Mucosa of gallbladder (tissue), 1 donor: ENCODE results near the gene MIA2. TPM values are rescaled to one million over a fixed set of nuclear protein-coding genes. Genes with fewer than 3 reads are reported as not detected.

ENCODE experiments used
- DNase-seq: peaks from one replicate; pipeline ENCODE4 v3.0.0-alpha.2; 2020; ENCODE audit warnings: low spot score
- total RNA-seq: library from RNA; stranded (reverse); gene quantifications from one replicate; pipeline ENCODE4 v1.2.1, GENCODE V29; 2021
- donor health status: DM: no; HTN: no; CAD: no.

Gene MIA2
- total RNA-seq, 1 donor from 2014 or later = 81.7 TPM

DNA sequence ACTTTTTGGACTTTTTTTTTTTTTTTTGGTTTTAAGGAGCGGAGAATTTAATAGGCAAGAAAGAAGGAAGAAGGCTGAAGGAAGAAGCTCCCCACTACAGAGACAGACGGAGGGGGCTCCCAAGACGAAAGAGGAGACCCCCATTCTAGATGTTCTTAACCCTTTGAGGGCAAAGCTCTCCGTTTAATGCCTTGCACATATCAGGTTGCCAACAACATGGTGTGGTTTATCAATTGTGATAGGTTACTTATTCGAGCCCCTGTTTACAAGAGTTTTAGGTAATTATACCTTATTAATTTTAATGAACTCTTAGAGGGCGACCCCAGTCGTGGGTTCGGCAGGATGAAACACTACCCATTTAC, 199.7 kb downstream of the MIA2 start:
- no peak for DNase-seq

DNA sequence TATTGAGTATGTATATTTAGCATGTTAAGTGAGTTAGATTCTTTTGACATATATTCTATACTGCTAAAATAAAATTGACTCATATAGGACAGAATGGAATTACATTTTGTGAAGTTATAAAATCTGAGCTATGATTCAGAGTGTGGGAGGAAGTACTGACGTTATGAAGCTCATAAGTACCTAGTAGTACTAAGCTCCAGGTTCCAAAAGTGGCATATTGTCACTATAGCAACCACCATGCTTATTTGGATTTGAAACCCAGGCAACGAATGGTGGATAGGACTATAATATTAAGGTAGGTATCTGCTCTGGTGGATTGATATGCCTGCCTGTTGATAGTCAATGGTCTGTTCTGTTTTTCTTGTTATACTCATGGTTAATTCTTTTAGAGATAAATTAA, 200.7 kb downstream of the MIA2 start:
- DNase-seq = no peak

DNA sequence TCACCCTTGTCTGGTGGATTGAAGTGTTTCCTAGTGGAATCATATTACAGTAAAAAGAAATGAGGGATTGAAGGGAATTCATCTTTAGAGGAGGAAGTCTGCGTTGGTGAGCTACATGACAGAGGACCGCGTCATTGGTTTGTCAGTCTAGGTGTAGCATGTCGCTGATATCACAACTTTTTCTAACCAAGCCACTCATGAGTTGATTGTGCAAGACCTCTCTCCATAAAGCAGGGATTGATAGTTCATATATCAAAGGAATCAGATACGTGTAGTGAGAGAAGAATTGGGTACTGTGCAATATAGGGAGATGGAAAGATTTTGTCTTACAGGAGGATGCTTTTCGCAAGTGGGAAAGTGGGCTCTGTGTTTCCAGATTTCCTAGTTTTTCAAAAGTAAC, 201.5 kb downstream of the MIA2 start:
- no peak for DNase-seq

Other genes starting within 250 kb of the MIA2 start
- gene SEC23A, start 130.7 kb upstream of the MIA2 start, total RNA-seq = 72.3 TPM
- 9.4 TPM for gene GEMIN2, start 119.6 kb upstream of the MIA2 start, total RNA-seq
- gene TRAPPC6B, start 63.6 kb upstream of the MIA2 start, total RNA-seq = 17.4 TPM
- 60.1 TPM for gene PNN, start 58.7 kb upstream of the MIA2 start, total RNA-seq
- 10.6 TPM for gene FBXO33, start 198.5 kb downstream of the MIA2 start, total RNA-seq